Measurements from ENCODE around the gene G6PC2.

DNA sequence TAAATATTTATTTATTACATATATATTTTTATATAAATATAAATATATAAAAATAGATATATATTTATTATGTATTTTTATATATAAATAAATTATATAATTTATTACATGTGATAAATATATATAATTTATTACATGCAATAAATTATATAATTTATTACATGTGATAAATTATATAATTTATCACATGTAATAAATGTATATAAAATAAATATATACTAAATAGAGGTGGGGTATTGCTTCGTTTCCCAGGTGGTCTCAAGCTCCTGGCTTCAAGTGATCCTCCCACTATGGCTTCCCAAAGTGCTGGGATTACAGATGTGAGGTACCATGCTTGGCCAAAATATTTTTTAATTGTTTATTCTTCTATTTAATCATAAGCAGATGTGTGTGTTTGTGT lies 3.6 kb upstream of the G6PC2 start:
- TF ChIP-seq, protein P1, sequence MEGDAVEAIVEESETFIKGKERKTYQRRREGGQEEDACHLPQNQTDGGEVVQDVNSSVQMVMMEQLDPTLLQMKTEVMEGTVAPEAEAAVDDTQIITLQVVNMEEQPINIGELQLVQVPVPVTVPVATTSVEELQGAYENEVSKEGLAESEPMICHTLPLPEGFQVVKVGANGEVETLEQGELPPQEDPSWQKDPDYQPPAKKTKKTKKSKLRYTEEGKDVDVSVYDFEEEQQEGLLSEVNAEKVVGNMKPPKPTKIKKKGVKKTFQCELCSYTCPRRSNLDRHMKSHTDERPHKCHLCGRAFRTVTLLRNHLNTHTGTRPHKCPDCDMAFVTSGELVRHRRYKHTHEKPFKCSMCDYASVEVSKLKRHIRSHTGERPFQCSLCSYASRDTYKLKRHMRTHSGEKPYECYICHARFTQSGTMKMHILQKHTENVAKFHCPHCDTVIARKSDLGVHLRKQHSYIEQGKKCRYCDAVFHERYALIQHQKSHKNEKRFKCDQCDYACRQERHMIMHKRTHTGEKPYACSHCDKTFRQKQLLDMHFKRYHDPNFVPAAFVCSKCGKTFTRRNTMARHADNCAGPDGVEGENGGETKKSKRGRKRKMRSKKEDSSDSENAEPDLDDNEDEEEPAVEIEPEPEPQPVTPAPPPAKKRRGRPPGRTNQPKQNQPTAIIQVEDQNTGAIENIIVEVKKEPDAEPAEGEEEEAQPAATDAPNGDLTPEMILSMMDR (conservative IDR thresholded peaks at IDR 0.05; ENCODE audit: low read depth, low read length), result no peak
- TF ChIP-seq EZH2 (IDR thresholded peaks at IDR 0.05; ENCODE audit: low read length, unreplicated experiment), result no peak
- no peak for TF ChIP-seq EZH2phosphoT487 (IDR thresholded peaks at IDR 0.05; ENCODE audit: borderline replicate concordance, low read length)

All from PC-3 (cell line).